GM12892 (cell line): Measurements from ENCODE around the gene PCDHA2. TPM values are rescaled to one million over a fixed set of nuclear protein-coding genes. Genes with fewer than 3 reads are reported as not detected.
"Not testable (repeated sequence)": the region's sequence is repeated elsewhere in the genome, so short reads cannot be mapped to it uniquely, and the experiment has no call there.

ENCODE experiments used
- DNase-seq: peaks from one replicate; pipeline ENCODE4 v3.0.0; 2011; ENCODE audit not compliant: insufficient read length
- FAIRE-seq: peaks from 2 replicates; lab custom pipeline; 2011; peaks lifted over from hg19 to GRCh38; lab: Jason Lieb, UNC
- POLR2A ChIP-seq: IDR thresholded peaks from 2 replicates; pipeline ENCODE4 v1.6.1; 2011; ENCODE audit warnings: low read depth, low read length, control low read depth
- POLR2AphosphoS5 ChIP-seq: IDR thresholded peaks from 2 replicates; pipeline ENCODE4 v1.6.1; 2011; ENCODE audit warnings: low read depth, low read length, control low read depth
- TAF1 ChIP-seq: IDR thresholded peaks from 2 replicates; pipeline ENCODE4 v1.6.1; 2011; ENCODE audit warnings: low read depth, mild to moderate bottlenecking, control low read depth, low read length, borderline replicate concordance
- polyA plus RNA-seq: library from polyadenylated mRNA; unstranded; fragments of >200 nt; gene quantifications from one replicate; pipeline ENCODE4 v1.2.1, GENCODE V29; 2012; ENCODE audit warnings: missing spikeins, inconsistent platforms; ENCODE audit not compliant: missing spikeins

PCDHA2 gene
- 0.15 TPM for polyA plus RNA-seq

DNA sequence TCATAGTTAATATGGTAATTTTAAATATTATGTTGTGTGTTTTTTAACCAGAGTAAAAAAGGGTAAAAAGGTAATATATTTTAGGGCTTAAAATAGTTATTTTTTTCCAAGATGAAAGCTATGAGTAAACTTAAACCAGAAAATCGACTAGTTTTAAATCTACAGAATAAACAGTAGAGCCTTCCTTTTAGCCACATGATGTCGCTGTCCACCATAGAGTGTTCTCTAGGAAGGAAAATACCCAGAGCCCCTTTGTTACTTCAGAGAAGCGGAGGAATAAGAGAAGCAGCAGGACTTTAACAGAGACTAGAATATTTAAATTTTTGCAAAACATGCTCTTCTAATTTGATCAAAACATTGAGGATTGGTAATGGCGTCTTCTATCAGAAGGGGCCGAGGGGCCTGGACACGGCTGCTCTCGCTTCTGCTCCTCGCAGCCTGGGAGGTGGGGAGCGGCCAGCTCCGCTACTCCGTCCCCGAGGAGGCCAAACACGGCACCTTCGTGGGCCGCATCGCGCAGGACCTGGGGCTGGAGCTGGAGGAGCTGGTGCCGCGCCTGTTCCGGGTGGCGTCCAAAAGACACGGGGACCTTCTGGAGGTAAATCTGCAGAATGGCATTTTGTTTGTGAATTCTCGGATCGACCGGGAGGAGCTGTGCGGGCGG lies at the start of gene PCDHA2:
PCDHA2 (plus strand) TSS at position 258 of the 664 bp plus-strand sequence.
- TF ChIP-seq POLR2AphosphoS5 (no peak), TAF1 (no peak), POLR2A (no peak)
- DNase-seq (no peak), FAIRE-seq (no peak)

- DNase-seq, result no peak
- FAIRE-seq, result no peak
- TF ChIP-seq TAF1, result no peak
- no peak for TF ChIP-seq POLR2A
- TF ChIP-seq POLR2AphosphoS5, result no peak
Observed at GRCh38 chr5:140753561-140753960, 41.1 kb upstream of the PCDHA2 start.

GRCh38 chr5:140764177-140764973 lies 30.3 kb upstream of the PCDHA2 start:
- TF ChIP-seq POLR2A (no peak), TAF1 (no peak), POLR2AphosphoS5 (no peak)
- FAIRE-seq (no peak), DNase-seq (no peak)

GRCh38 chr5:140767444-140767843 lies 27.2 kb upstream of the PCDHA2 start:
- FAIRE-seq (no peak), DNase-seq (no peak)
- no peak for TF ChIP-seq TAF1
- TF ChIP-seq POLR2A, result no peak
- TF ChIP-seq POLR2AphosphoS5, result no peak

- no peak for FAIRE-seq
- no peak for DNase-seq
- TF ChIP-seq POLR2A, result no peak
- TF ChIP-seq POLR2AphosphoS5, result no peak
- TF ChIP-seq TAF1, result no peak
Observed at GRCh38 chr5:140780512-140780911, 14.1 kb upstream of the PCDHA2 start.

DNA sequence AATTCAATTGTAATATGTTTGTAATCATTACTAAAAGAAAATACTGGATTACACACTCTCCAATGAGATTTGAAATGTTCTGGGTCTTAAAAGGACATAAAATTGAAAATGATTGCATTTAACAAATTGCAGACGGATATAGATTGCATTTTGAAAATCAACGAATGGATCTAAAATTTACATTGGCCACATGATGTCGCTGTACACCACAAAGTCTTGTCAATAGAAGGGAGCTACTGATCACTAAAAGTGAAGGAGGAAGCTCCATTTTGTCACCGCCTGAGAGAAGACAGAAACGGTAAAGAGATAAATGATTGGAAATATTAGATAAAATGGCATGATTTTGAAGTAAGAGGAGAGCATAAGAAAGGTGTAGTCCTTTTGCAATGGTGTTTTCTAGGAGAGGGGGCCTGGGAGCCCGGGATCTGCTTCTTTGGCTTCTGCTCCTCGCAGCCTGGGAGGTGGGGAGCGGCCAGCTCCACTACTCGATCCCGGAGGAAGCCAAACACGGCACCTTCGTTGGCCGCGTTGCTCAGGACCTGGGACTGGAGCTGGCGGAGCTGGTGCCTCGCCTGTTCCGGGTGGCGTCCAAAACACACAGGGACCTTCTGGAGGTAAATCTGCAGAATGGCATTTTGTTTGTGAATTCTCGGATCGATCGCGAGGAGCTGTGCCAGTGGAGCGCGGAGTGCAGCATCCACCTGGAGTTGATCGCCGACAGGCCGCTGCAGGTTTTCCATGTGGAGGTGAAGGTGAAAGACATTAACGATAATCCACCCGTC lies 8.6 kb upstream of the PCDHA2 start, which contains the start of gene PCDHA1:
PCDHA1 (plus strand) TSS at position 236 of the 782 bp plus-strand sequence.
- FAIRE-seq (no peak), DNase-seq (no peak)
- TF ChIP-seq POLR2A (no peak), POLR2AphosphoS5 (no peak), TAF1 (no peak)

- not testable (repeated sequence) for FAIRE-seq
Observed at GRCh38 chr5:140787422-140787821, 7.2 kb upstream of the PCDHA2 start.

DNA sequence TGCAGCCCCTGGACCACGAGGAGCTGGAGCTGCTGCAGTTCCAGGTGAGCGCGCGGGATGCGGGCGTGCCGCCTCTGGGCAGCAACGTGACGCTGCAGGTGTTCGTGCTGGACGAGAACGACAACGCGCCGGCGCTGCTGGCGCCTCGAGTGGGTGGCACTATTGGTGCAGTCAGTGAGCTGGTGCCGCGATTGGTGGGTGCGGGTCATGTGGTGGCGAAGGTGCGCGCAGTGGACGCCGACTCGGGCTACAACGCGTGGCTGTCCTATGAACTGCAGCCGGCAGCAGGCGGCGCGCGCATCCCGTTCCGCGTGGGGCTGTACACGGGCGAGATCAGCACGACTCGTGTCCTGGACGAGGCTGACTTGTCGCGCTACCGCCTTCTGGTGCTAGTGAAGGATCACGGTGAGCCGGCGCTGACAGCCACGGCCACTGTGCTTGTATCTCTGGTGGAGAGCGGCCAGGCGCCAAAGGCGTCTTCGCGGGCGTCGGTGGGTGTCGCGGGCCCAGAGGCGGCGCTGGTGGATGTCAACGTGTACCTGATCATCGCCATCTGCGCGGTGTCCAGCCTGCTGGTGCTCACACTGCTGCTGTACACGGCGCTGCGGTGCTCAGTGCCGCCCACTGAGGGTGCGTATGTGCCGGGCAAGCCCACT lies 6.7 kb upstream of the PCDHA2 start:
- FAIRE-seq, result not testable (repeated sequence)

More at GRCh38 chr5:140787422-140787821, 7.2 kb upstream of the PCDHA2 start:
- DNase-seq, result not testable (repeated sequence)

DNA sequence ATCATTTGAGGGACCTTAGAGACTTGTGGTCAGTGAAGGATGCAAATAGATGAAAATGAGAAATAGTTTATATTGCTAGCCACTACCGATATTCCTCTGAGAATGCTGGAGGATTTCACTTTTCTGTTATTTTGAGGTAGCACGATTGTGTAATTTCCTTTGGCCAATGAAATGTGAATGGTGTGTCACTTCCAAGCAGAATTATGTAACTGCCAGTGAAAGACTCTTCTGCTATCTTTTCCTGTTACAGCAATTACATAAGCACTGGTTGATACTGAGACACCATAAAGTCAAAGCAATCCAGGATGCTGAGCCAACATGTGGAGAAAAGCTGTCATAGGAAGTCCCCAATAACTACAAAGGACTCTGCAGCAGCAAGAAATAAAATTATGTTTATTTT lies 3.6 kb upstream of the PCDHA2 start:
- no peak for DNase-seq
- FAIRE-seq, result no peak
- TF ChIP-seq TAF1 (no peak), POLR2A (no peak), POLR2AphosphoS5 (no peak)

More for the DNA sequence above, 6.7 kb upstream of the PCDHA2 start:
- DNase-seq, result not testable (repeated sequence)

GRCh38 chr5:140795259-140795641 lies 598 bp downstream of the PCDHA2 start:
- no peak for DNase-seq
- no peak for FAIRE-seq
- TF ChIP-seq POLR2A, result no peak
- TF ChIP-seq POLR2AphosphoS5, result no peak
- TF ChIP-seq TAF1, result no peak

- DNase-seq, FAIRE-seq: not testable (repeated sequence)
Observed at GRCh38 chr5:140796072-140796717, 1.5 kb downstream of the PCDHA2 start.
